HG02943 (cell line): ENCODE results near the gene ACYP2.

Experiments
- ATAC-seq: cut with Tn5 transposase; IDR thresholded peaks from one replicate; pipeline ENCODE4 v1.9.1; 2021; ENCODE audit warnings: mild to moderate bottlenecking, low read depth, moderate library complexity; ENCODE audit not compliant: unreplicated experiment

The ACYP2 gene

DNA sequence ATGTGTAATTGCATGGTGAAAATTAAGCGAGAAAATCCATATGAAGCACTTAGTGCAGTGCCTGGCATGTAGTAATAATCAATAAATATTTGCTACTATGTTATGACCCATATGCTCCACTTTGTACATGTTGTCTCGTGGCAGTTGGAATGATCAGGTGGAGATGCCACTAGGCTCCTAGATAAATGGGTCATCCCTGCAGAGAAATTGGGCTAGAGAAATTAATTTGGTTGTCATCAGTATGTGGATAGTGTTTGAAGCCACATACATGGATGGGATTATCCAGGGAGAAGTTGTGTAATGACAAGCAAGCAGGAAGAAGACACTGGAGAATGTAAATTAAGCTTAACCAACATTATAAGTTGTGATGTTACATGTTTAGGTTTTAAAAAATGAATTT lies 33.0 kb downstream of the ACYP2 start:
- ATAC-seq = no peak

GRCh38 chr2:54149638-54150441 lies 34.4 kb downstream of the ACYP2 start:
- ATAC-seq = no peak

DNA sequence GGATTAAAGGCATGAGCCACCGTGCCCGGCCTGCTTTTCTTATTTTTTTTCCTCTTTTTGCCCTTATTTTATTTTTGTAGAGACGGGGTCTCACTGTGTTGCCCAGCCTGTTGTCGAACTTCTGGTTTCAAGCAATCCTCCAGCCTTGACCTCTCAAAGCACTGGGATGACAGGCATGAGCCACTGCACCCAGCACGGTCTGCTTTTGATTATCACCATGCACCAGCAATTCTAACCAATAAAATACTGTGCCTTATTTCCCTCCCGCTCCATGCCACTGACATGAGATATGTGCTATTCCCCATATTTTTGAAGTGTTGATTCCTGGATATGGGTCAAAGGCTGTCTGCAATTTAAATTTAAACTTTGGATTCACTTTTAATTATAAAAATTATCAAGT lies 42.9 kb downstream of the ACYP2 start:
- ATAC-seq = no peak

DNA sequence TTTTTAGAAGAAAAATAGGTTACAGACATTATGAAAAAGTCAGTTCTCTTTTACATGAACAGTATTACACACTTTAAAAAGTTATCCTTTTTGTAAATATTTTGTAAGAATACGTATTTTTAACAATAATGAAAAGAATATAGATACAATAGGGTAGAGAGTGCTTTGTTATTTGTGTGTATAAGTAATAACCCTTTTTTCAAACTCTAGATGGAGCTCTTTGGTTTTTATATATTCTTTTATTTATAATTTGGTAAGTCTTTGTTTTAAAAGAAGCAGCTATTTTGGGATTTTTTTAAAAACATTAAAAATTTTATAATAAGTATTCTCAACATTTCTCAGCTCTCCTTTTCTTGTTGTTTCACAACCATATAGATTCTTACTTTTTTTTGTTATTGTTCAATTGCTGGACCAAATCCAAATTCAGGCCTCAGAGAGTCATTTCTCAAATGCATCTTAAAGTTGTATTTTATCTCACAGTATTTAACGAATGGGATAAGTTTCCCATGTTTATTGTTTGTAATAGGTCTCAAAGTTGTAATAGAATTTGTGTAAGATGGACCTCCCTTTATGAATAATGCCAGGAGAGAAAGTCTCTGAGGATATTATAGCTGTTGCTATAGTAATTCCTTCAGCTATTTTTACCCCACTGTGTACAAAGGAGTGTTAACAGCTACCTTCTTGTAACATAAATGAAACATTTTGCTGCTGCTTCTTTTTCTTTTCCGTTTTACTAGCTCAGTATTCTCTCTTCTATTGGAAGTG lies 46.4 kb downstream of the ACYP2 start:
- ATAC-seq = no peak

DNA sequence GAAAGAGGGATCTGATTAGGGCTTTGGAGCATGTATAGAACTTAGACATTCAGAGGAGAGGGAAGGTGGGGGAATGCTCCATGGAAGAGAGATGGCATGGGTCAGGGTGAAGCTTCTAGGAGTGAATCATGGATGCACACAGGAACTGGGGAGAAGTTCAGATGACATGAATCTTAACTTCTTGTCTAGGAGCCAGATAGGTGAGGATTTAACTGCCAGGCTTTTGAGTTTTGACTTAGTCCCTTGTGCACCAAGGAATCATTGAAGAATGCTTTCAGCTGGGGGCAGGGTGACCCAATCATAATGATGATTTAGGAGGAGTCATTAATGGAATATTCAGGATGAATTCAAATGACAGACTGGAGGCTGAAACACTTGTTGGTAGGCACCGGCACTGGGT lies 48.7 kb downstream of the ACYP2 start:
- ATAC-seq = no peak

- no peak for ATAC-seq
Observed at GRCh38 chr2:54166121-54166773, 50.8 kb downstream of the ACYP2 start.

GRCh38 chr2:54176577-54176976 lies 61.2 kb downstream of the ACYP2 start:
- ATAC-seq = no peak

DNA sequence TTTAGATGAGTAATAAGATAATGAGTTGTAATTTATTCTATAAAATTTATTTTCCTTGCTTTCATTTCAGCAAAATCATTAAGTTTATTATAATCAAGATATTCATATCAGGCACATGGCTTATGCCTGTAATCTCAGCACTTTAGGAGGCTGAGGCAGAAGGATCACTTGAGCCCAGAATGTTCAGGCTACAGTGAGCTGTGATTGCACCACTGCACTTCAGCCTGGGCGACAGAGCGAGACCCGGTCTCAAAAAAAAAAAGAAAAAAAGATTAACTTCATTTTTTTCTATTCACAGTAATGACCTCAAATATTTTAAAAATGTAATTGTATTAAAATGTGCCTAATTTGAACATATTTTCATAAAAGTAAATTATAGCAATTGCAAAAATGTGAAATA lies 67.9 kb downstream of the ACYP2 start:
- no peak for ATAC-seq

- ATAC-seq = no peak
Observed at GRCh38 chr2:54183972-54184371, 68.6 kb downstream of the ACYP2 start.

GRCh38 chr2:54185105-54185504 lies 69.7 kb downstream of the ACYP2 start:
- ATAC-seq = no peak

DNA sequence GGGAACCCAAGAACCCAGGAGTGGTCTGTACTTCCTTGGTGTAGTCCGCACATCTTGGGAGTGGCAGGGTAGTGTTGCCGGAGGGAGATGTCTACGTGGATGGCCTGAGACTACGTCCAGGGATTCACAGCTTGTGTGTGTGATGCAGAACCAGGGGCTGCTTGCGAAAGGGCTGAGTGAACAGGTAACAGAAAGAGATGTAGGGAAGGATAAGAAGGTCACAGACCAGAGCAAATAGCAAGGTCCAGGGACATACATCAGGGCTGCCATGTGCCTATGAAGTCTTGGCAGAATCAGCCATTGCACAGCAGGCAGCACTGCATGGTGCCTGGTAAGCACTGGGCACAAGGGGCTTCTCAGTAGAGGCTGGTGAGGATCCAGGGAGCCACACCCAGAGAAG lies 71.9 kb downstream of the ACYP2 start:
- ATAC-seq = no peak

- ATAC-seq = no peak
Observed at GRCh38 chr2:54189539-54189938, 74.1 kb downstream of the ACYP2 start.

DNA sequence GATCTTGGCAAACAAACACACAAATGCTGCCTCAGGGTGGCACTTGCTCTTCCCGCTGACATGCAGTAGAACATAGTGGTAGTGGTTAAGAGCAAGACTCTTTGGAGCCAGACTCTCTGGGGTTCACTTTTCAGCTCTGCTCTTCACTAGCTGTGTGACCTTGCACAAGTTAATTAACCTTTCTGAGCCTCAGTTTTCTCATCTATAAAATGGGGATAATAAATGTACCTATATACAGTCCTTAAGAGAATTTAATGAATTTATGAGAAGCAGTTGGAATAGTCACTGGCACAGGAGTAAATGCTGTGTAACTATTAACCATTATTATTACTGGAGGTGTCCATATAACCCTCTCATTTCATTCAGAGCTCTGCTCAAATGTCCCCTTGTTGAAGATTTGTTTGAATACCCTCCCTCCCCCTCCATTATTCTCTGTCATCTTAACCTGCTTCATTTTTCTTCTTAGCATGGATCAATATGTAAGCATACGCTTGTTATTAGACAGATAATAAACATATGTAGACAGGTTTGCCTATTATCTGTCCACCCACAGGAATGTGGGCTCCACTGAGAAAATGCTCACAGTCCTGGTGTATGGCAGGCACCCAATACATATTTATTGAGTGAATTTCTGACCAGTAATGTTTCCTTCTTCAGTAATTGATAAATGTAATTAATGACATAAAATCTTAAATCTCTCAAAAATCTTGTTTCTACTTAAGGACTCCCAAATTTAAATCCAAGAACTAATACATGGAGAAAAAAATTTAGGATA lies 76.1 kb downstream of the ACYP2 start:
- ATAC-seq = no peak

GRCh38 chr2:54194761-54195750 lies 79.6 kb downstream of the ACYP2 start:
- no peak for ATAC-seq

DNA sequence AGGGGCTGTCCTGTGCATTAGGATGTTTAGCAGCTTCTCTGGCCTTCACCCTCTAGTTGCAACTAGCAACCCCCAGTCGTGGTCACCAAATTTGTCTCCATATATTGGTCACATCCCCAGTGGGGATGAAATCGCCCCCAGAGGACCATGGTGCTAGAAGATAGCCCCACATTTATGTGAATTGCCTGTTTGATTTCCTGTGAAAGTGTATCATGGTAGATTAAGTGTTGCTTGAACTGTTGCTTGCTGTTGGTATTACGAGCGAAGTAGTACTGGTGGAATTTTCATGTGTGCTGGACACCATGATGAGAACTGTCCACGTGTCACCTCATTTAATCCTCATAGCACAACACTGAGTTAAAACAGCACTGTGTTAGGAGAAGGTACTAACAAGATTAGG lies 81.2 kb downstream of the ACYP2 start:
- no peak for ATAC-seq

DNA sequence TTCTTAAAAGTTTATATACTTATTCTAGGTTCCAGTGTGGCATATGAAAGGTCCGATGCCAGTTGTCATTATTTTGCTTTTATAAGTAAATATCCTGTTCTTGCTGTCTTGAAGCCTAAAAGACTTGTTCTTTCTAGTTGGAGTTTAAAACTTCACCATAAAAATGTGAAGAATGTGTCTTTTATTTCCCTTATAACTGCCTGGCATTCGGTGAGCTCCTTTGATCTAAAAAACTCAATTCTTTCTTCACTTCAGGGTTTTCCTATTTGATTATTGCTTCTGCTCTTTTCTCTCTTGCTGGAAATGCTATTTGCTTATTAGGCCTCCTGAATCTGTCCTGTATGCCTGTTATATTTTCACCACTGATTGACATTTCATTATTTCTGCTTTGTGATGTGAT lies 89.1 kb downstream of the ACYP2 start:
- ATAC-seq = no peak

- no peak for ATAC-seq
Observed at GRCh38 chr2:54206596-54206995, 91.2 kb downstream of the ACYP2 start.

GRCh38 chr2:54207666-54208195 lies 92.3 kb downstream of the ACYP2 start:
- no peak for ATAC-seq
